GM19438 (cell line): ENCODE results near the gene TMED4.

Source experiments
- ATAC-seq: cut with Tn5 transposase; IDR thresholded peaks from one replicate; pipeline ENCODE4 v1.9.1; 2021; ENCODE audit warnings: low read depth; ENCODE audit not compliant: unreplicated experiment

TMED4 gene

GRCh38 chr7:44541876-44542610, 40.0 kb downstream of the TMED4 start:
- ATAC-seq = no peak

- no peak for ATAC-seq
Measured at GRCh38 chr7:44541028-44541869, 40.8 kb downstream of the TMED4 start, which contains the start of gene NPC1L1. TSS of gene NPC1L1 (minus strand) at chr7:44541330. CDS start at chr7:44541259, 71 bp downstream.

DNA sequence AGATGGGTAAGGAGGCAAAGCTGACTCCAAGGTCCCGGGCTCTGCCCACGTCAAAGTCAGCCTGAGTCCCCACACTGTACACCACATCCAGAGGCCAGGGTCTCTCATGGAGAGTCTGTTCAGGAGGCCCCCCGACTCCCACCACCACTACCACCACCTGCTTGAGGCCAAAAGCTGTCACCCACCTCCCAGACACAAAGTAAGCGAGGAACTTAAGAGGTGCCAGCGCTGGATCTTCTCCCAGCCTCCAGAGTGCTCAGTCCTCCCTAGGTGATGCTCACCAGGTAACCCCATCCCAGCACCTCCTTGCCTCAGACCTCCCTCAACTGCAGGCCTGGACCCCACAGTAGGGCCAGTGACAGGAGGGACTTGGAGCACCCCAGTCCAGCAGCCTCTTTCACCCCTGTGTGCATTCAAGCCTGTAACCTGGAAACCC, 41.4 kb downstream of the TMED4 start:
- ATAC-seq = no peak

GRCh38 chr7:44539669-44540506, 42.1 kb downstream of the TMED4 start:
- ATAC-seq = no peak

GRCh38 chr7:44538798-44539668, 43.0 kb downstream of the TMED4 start:
- no peak for ATAC-seq

GRCh38 chr7:44538093-44538797, 43.8 kb downstream of the TMED4 start:
- no peak for ATAC-seq

DNA sequence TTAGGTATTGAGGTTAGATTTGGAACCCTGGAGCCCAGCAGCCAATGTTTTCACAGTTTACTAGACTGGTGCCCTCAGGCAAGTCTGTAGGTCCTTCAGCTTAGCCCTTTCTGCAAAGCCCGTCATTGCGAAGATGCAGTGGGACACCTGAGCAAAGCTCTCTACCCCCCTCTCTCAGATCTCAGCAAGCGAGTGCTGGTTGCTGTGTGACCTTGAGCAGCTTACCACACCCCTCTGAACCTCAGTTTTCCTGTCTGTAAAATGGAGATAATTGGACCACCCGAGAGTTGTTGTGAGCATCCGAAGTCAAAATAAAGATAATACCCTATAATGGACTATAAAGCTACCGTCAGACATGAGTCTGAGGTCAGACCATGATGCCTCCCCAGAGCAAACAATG, 44.6 kb downstream of the TMED4 start:
- ATAC-seq = no peak

- no peak for ATAC-seq
Measured at GRCh38 chr7:44536090-44536489, 45.9 kb downstream of the TMED4 start.

DNA sequence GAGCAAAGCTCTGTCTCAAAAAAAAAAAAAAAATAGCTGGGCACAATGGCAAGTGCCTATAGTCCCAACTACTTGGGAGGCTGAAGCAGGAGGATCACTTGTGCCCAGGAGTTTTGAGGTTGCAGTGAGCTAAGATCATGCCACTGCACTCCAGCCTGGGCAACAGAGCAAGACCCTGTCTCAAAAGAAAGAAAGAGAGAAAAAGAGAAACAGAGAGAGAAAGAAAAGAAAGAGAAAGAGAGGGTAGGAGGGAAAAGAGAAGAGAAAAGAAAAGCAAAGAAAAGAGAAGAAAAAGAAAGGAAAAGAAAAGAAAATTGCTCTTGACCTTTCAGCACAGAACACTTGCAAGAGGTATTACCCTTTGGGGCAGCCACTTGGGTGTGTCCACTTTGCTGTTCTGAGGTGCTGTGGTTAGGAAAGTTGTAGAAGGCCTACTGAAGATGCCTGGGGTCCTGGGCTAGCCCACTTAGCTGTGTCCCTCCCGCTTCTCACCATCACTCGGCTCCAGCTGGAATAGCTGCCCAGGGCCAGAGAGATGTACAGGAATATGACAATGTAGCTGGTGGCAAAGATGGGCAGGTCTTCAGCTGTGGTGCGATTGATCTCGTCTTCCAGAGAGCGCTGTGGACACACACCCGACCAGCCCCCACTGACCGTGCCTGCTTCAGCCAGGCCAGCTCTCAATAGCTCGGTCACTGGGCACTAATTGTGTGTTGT, 46.5 kb downstream of the TMED4 start:
- no peak for ATAC-seq

DNA sequence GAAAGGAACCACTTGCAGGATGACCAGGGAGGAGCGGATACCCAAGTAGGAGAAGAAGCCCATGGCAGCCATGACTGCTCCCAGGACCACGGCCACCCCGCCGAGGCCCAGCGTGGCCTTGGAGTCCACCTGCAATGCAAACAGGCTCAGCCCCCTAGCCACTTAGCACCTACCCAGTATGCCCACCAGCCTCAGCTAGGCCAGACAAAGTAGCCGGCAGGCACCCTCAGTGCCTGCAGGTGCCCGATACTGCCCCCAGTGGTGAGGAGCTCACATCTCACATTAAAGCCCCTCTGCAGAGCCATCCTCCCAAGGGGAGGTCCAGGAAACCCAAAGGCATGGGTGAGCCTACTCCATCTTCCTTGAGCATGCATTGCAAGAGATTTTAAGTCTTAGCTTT, 47.5 kb downstream of the TMED4 start:
- ATAC-seq = no peak

GRCh38 chr7:44534087-44534486, 47.9 kb downstream of the TMED4 start:
- no peak for ATAC-seq

- ATAC-seq = no peak
Measured at GRCh38 chr7:44533301-44534055, 48.6 kb downstream of the TMED4 start.

GRCh38 chr7:44531421-44532380, 50.3 kb downstream of the TMED4 start:
- ATAC-seq = no peak

DNA sequence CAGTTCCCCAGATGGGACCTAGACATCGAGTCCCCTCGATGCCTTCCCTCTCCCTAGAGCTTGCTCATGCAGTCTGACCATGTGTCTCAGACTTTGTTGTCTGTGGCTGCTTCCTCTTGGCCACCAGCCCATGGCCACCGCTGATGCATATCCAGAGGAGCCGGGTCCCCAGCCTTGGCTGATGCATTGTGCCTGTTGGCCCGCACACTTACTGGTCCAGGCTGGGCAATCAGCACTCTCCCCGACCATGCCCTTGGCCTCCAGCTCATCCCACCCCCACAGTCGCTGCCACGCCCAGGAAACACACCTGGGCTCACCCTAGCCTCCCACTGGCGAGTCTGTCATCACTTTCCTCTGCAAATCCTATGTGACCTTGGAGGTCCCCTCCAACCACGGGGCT, 51.0 kb downstream of the TMED4 start:
- no peak for ATAC-seq
